Cerebellar cortex (tissue), 1 donor: Measurements from ENCODE around the gene NGRN.
"Not testable (repeated sequence)": the region's sequence is repeated elsewhere in the genome, so short reads cannot be mapped to it uniquely, and the experiment has no call there.

Experiments
- DNase-seq: peaks from one replicate; pipeline ENCODE4 v3.0.0-alpha.2; 2015; ENCODE audit warnings: low spot score

NGRN gene

DNA sequence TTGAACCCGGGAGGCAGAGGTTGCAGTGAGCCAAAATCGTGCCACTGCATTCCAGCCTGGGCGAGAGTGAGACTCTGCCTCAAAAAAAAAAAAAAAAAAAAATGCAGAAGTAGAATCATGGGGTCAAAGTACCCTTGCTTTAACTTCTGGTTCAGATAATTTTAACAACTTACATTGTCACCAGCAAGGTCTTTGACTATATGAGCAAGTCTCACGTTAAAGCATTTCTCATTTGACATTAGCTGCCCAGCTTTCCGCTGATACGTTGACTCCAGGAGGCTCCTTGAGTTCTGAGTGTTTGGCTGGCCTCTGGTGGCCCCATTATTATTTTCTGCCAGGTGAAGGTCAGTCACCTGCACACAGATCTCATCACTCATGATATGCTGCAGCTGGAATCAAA is 16.2 kb downstream of the NGRN start:
- DNase-seq: not testable (repeated sequence)

DNA sequence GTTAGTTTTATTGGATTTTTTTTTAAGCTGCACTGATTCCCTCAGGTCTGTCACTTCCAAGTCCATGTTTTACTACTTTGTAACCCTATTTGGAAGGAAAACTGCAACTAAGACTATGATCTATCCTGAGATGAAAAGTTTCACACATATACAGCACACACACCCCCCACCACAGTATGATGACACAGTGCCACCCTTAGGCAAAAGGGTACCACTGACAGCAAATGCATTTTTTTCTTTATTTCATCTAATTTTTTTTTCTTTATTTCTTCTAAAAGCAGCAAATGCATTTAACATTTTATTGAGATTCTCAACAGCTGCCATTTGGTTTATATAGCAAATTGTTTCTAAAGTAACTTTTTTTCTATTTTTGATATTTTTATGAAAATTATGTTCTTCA is 21.2 kb downstream of the NGRN start:
- DNase-seq: peak; percentile 32

DNA sequence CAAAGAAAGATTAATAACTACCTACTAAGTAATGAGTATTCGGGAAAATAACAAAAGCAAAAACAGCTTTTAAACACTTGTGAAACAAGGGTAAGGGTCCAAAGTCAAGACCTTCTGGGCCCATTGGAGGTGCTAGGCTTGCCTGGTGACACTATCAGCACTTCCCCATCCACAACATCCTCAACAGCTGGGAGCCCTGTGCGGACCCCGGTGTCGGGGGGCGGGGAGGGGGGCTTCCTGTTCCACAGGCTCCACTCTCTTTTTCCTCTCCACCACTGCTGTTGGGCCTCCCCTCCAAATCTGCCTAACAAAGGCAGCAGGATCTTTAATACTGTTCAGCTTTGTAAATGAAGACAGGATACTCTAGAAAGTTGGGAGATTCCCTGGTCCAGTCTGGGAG is 21.6 kb downstream of the NGRN start:
- no peak for DNase-seq

DNA sequence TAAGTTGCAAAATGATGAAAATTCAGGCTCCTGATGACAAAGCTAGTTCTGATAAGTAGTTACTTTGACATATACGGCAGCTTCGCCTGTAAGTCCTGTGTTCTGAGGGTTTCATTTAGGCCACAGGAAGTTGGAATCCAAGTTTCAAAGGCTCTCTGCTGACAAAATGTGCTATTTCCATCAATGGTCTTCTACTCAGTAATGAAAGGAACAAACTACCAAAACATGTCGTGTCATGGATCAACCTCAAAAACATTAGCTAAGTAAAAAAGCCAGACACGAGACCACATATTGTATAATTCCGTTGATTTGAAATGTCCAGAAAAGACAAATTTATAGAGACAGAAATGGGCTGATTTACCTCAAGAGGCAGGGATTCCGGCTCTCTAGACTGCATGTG is 22.5 kb downstream of the NGRN start:
- DNase-seq: no peak

DNA sequence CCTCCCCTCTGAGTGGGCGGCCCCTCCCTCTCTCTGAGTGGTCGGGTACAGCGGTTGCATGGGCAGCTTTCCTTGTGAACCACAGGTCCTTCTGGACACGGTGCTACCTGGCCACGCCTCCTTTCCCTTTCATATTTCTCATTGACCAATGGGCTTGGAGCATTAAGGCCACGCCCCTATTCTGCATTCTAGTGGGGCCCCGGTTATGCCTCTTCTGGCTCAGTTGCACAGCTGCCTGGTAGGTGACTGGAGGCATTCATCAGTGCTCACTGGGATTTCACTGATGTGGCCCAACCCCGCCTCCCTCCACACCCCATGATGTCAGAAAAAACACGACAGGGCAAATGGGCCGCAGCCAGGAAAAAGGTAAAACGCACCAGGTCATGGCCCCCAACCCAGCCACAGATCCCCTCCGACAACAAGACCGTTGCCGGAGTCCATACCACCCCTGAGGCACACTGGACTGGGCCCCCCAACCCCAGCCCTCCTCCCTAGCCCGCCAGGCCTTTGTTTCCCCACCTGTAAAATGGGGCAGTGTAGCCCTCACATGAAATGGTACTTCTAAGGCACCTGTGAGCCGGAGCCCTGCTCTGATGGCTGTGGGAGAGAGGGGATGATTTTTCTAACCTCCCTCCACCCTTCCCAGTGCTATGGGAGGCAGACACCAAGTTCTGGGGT is 26.3 kb downstream of the NGRN start:
- no peak for DNase-seq

DNA sequence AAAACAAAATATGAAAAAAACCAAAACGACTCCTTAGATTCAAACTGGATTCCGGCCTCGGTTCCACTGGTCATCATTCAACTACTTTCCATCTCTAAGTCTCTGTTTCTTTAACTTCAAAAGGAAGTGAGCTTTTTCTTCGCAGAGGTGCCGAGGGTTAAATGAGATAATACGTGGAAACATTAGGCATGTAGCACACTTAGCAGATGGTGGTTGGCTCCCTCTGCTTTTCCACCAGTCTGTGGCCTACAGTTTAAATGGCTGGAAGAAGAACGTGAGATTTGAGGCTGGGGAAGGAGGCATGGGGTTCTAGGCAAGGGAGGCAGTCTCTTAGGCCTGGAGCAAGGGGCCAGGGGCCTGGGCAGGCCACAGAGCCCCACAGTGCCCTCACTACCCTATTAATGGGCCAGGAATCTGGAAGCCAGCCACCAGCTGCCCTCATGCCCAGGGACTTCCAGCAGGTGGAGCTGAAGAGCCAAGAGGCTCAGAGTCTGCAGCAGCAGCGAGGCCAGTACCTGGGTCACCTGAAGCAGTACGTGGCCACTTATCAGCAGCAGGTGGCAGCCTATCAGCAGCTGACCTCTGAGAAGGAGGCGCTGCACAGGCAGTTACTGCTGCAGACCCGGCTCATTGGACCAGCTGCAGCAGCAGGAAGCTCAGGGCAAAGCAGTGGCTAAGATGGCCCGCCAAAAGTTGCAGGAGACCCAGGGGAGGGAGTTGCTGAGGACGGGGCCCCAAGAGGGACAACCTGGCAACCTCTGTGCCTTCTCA is 27.8 kb downstream of the NGRN start:
- peak; percentile 68 for DNase-seq

DNA sequence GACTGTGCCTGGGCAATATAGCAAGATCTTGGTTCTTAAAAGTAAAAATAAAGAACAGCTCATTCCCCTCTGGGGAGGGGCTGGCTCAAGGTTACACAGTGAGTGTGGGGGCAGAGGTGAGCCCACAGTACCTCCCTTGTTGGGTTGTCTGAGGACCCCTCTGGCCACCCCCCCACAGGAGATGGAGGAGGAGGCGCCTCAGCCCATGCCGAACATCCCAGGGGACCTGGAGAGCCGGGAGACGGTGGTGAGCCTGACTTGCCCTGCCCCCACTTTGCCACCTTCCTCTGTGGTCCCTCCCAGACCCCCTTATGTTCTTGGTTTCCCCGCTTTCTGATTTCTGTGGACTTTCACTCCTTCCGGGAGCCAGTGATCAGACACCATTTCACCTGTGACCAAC is 28.7 kb downstream of the NGRN start:
- DNase-seq: no peak

DNA sequence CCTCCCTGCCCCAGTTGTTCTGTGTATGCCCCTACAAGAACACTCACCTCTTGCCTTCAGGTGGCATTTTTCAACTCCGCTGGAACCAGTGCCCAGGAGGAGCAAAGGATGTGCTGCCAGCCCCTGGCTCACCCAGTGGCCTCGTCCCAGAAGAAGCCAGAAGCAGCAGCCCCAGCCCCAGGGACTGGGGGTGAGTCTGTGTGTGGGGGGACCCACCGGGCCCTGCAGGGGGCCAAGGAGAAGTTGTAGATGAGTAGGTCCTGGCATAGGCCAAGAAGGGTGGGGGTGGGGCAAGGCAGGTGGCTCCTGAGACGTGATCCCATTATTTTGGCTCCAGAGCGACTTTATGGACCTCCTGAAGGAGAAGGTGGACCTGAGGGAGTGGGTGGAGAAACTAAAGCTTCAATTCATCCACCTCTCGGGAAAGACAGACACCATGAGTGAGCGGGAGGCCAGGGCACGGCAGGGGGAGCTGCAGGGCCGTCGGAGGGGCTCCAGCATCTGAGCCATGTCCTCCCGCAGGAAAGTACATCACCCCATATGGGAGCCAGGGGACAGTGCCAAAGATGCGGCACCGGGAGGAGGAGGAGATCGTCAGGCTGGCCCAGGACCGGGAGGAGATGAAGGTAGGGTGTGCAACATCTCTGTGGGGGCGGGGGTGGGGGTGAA is 29.3 kb downstream of the NGRN start:
- peak; percentile 44 for DNase-seq

DNA sequence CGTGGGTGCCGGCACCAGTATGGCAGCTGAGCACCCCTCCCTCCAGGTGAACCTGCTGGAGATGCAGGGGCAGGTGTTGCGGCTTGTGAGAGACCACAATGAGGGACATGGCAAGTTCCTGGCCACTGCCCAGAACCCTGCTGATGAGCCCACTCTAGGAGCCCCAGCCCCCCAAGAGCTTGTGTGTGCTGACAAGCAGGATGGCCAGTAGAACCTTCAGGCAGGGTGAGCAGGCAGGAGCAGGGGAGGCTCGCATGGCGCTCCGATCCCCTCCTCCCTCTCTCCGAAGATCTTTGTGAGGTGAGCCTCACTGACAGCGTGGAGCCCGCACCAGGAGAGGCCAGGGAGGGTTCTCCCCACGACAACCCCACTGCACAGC is 29.8 kb downstream of the NGRN start:
- no peak for DNase-seq

DNA sequence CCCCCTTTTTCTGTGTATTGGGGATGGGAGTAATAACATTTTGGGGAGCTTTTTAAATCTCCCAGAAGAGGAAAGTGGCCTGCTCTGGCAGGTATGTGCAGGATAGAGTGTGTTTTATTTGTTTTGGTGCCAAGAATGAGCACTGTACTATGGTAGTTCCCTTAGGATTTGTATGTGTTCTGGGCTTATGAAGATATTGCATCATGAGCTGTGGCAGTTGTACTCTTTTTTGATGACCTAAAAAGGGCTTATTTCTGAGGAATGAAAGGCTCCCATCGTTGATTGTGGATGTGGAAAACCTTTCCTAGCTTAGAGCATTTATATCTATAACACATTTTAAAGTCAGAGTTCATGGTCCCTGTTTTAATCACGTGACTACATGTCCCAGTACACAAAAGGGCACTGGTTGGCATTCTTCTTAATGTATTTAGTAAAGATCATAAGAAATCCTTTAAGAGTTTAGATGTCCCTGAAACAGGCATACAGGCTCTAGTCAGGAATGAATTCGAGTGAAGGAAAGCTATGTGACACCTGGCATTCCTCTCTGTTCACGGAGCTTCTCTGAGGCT is 30.9 kb downstream of the NGRN start:
- not testable (repeated sequence) for DNase-seq

DNA sequence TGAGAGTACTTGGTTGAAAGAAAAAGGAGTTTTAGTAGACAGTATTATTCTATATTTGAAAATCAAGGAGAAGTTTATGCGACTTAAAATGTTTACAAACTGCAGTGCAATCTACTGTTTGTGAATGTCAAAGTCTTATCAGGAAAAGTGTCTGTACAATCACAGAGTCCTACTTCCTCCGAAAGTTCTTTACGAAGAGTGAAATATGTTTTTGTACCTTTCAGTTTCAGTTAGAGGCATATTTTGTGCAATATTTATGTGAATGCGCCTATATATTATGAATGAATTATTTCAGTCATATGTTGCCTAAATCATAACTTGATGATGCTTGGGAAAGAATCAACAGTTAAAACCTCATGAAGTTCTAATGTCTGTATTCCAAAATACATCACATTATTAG is 31.5 kb downstream of the NGRN start:
- no peak for DNase-seq

DNA sequence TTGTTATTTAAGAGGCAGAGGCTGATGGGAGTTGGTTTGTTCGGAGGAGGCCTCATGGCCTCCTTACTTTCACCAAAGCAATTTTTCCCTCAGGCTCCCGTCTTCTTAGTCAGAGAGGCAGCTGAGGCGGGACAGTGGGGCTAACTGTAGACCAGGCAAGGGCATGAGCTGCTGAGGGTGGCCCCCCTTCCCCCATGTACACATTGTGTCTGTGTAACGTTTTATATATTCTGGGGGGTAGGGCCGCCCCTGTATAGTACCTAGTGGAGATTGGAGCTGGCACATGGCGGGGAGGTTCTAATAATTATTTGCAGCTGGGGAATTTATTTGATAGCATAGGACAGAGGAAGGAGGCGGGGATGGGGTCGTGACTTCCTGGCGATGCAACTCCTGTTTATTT is 35.1 kb downstream of the NGRN start:
- DNase-seq: no peak

DNA sequence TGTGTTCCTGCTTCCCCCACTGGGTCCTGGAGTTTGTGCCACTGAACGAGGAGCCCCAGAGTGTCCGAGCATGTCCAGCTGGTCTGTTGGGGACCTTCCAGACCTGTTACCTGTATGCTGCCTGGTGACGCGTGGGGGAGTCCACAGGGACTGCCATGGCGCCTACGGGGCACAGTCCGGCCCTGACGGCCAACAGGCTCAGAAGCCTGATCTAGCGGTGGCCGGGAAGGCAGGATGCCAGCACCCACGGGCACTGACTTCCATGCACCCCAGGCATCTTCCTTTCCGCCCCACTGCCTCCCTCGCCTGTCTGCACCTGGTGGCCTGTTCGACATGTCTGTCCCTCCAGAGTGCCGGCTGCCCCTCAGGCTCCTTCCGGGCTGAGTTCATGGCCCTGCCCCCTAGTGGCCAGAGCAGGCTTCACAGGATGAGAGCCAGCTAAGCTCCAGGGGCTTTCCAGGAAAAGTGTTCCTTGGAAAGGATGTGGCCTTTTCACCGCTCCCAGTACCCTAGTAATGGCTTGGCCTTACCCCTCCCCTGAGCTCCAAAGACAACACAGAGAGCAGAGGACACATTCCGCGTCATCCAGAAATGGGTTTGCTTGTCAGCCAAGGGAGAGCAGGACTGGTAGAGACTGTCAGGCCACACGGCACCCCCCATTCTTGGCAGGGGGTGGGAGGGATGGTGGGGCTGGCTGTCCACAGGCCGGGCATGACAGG is 35.7 kb downstream of the NGRN start:
- DNase-seq: peak; percentile 79

DNA sequence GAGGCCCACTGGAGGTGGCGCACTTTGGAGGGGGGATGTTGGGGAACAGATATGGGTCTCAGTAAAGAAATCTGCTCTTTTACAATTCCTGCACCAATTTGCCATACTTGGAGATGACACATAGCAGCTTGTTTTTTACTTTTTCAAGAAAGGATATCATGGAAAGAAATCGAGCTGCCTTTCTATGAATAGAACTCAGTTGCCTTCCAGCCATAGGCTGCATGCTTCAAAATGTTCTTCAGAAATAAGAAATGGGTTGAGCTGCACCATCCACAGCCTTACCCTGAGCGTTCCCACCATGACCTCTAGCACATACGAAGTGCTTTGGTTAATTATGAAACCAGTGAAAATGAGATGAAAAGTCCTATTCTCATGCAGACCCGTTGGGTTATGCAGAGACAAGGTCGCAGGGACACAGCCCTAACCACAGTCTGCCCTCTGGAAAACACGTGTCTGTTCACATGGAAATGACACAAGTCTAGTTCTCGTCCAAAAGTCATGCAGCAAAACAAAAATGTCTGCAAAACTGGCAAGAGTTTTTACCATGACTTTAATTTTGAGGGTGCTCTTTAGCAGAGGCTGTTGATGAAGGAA is 36.3 kb downstream of the NGRN start:
- DNase-seq: no peak

DNA sequence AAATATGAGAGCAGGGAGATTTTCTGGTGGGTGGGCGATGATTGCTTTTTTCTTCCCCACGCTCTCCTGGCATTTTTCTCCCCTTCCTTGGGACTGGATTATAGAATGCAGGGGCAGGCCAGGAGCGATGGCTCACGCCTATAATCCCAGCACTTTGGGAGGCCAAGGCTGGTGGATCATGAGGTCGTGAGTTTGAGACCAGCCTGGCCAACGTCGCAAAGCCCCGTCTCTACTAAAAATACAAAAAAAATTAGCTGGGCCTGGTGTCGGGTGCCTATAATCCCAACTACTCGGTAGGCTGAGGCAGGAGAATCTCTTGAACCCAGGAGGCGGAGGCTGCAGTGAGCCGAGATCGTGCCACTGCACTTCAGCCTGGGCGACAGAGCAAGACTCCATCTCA is 39.9 kb downstream of the NGRN start:
- DNase-seq: not testable (repeated sequence)

DNA sequence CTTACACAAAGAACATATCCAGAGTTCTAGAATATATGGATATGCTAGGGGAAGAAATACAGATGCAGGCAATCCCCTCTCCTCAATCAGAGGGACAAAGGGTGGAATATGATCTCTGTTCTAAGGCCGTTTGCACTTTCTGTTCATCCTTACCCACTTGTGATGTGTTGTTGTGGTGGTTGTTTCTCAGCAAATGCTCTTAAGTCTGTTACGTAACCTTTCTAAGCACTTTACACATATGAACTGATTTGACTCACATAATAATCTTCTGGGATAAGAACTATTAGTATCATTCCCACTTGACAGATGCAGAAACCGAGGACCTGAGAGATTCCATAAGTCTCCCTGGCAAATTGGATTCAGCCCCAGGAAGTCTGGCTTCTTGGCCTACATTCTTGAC is 40.5 kb downstream of the NGRN start:
- no peak for DNase-seq

DNA sequence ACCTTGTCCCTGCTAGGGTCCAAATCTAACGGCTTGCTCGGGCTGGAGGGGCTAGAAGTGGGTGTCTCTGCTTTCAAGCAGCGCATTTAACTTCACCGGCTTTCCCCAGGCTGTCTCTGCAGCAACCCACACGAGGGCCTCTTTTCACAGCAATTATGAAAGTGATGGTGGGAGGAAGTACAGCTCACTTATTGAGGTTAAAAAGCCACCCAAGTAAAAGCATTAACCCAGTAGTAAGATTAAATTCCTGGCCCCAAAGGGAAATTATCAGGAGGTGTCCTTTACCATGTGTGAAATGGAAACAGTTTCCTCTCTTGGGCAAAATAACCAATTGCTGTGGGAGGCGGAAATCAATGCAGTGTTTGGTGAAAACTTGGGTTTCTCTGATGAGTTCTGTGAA is 41.1 kb downstream of the NGRN start:
- no peak for DNase-seq

DNA sequence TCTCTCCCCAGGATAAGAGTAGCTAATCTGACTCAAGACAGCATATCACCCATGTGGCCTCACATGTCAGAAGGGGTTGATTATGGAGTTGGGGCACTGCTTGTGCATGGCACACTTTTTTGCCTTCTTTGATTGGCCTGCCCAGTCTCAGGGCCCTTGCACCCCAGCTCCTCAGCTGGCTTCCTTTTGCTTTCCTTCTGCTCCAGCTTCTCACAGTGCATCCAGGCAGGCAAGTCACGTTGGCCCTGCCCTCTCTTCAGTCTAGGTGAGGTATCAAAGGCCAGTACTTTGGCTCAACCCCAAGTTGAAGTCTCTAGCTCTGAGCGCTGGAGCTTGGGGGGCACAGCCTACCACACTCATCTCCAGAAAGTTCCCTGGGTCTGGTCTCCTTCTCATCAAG is 42.2 kb downstream of the NGRN start:
- DNase-seq: no peak

DNA sequence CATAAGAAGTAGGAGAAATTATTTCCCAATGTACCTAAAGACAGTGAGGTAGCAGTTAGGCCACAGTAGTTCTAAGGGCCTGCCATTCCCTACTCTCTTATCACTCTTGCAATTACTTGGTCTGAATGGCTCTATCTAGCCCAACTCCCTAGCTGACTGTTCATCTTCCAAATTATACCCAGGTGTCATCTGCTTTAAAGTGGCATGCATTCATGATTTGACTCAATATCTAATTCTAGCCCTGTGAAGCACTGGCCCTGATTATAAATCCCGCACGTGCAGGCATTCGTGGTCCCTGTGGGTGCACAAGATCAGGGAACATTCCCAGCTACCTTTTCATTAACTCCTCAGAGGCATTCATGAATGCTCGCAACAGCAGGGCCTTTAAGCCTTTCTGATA is 43.5 kb downstream of the NGRN start:
- DNase-seq: no peak

DNA sequence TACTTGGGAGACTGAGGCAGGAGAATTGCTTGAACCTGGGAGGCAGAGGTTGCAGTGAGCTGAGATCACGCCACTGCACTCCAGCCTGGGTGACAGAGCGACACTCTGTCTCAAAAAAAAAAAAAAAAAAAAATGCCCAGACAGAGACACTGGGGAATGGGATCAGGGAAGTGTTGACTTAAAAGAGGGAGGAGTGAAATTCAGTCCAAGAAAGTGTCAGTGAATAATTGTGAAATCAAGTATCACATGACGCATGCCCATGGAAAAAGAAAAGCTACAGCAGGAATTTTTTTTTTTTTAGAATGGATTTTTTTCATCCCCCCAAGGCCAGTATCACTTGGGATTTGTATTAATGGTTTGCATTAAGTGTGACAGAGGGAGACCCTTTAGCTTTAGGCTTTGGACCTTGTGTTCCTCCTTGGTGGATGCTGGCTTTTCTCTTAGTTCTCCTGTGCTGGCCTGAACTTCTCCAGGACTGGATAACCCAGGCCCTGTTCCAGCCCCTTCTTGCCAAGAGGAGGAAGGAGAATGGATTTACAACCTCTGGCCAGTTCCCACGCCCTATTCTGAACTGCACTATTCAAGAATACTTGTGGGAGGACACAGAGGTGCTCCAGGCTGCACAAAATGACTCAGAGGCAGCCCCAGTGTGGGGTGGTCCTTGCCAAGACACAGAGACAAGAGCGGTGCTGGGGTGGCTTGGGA is 50.0 kb downstream of the NGRN start:
- DNase-seq: no peak

DNA sequence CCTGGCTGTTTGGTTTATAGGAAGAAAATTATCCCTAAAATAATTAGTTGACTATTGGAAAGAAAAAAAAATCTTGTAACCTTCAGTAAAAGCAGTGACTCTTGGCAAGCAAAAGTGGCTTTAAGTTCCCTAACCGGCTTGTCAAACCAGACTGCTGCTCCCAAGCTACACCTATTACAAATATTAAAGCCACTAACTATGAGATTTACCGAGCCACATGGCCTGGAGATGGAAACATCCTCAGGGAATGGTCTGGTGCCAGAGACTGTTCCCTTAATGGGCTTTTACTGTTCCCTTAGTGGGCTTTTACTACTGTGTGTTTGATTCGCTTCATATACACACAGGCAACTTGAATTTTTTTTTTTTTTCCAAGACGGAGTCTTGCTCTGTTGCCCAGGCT is 50.7 kb downstream of the NGRN start:
- DNase-seq: no peak
